GM12864 (cell line): Measurements from ENCODE around the gene ARPC5L.

Experiments
- DNase-seq: peaks from one replicate; pipeline ENCODE4 v3.0.0-alpha.2; 2011; ENCODE audit warnings: low read depth
- H3K4me3 ChIP-seq: 2 replicates; pipeline ENCODE4 v1.5.1; 2011; ENCODE audit warnings: mild to moderate bottlenecking, low read depth, low read length, control low read depth
- CTCF ChIP-seq: IDR thresholded peaks from 2 replicates; pipeline ENCODE4 v1.5.1; 2011; ENCODE audit warnings: low read depth, mild to moderate bottlenecking, moderate library complexity, low read length, control low read depth, inconsistent platforms; ENCODE audit errors: missing control alignments

ARPC5L gene

GRCh38 chr9:124878518-124878917 lies 16.6 kb downstream of the ARPC5L start:
- H3K4me3 ChIP-seq = no peak overlapping the region
- no peak for TF ChIP-seq CTCF
- no peak for DNase-seq

DNA sequence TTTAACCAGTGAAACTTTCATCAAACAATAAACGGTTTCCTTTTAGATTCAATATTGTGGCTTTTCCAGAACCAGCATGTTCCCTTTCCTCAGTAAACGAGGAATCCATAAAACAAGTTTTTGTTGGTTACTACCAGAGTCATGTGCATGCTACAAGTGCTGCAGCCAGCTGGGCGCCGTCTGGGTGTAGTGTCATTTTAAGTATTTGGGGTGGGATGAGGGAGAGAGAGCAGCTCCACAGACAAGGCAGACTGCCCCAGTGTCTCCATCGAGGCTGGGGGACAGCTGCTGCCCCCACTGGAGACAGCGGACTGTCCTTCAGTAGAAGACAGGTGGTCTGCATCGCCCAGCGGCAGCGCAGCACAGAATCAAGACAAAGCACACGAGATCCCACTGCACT lies 17.3 kb downstream of the ARPC5L start:
- TF ChIP-seq CTCF = no peak
- no peak overlapping the region for H3K4me3 ChIP-seq
- no peak for DNase-seq

DNA sequence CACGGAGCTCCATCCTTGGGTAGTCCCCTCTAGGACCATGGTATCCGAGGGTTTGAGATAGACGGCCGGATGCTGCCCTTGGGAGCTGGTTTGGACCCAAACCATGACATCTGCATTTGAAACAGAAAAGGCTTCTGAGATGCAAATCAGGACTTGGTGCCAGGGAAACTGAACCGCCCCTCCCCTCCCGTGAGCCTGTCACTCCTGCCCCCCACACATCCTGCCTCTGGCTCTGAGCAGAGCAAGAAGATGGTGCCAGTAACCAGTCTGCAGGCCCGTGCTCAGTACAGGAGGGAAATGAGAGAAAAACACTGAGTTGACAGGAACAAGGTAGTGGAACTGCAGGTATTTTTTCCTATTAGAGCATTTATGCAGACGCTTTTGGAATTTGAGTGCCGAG lies 18.6 kb downstream of the ARPC5L start:
- TF ChIP-seq CTCF = no peak
- no peak for DNase-seq
- no peak overlapping the region for H3K4me3 ChIP-seq

- DNase-seq = no peak
- TF ChIP-seq CTCF = no peak
- no peak overlapping the region for H3K4me3 ChIP-seq
Measured at GRCh38 chr9:124881138-124881743, 19.3 kb downstream of the ARPC5L start.

- no peak for DNase-seq
- H3K4me3 ChIP-seq = no peak overlapping the region
- no peak for TF ChIP-seq CTCF
Measured at GRCh38 chr9:124882231-124882630, 20.3 kb downstream of the ARPC5L start.

- no peak overlapping the region for H3K4me3 ChIP-seq
- TF ChIP-seq CTCF = no peak
- DNase-seq = no peak
Measured at GRCh38 chr9:124884376-124884775, 22.4 kb downstream of the ARPC5L start.

- DNase-seq = no peak
- TF ChIP-seq CTCF = no peak
- H3K4me3 ChIP-seq = no peak overlapping the region
Measured at GRCh38 chr9:124885551-124885950, 23.6 kb downstream of the ARPC5L start.
